ENCODE measurements around the gene TBX15. TPM values are rescaled to one million over a fixed set of nuclear protein-coding genes. Genes with fewer than 3 reads are reported as not detected.
A peak's percentile ranks its signal among the peaks of the same experiment; 100 is the strongest.

Gene TBX15
- total and polyA plus RNA-seq, 8 donors = 0.05 to 0.14 (median 0.09) TPM; not detected in 3

GRCh38 chr1:119009312-119009655 is 21.1 kb upstream of the TBX15 start:
- intact Hi-C loops (cut with DNase I) = loop anchor here in 1 of 3 donors (10.0 kb wide), 1 partner anchor 854 kb away; no protein-coding TSS in a partner anchor
- Histone ChIP-seq H3K27me3 (peaks cover 0 to 32% (median 11%) of the 10 kb centered on the region in 4 donors), H3K36me3 (no peaks in the 10 kb centered on the region), H3K27ac (no peak overlapping the region), H3K9me3 (no peaks in the 10 kb centered on the region), H3K4me3 (no peak overlapping the region), H3K4me1 (peaks cover 0 to 15% (median 7%) of the 10 kb centered on the region in 3 donors)
- TF ChIP-seq CTCF (IDR thresholded peaks at IDR 0.05) = no peak
- no peak for DNase-seq
- no peak for FAIRE-seq
- ATAC-seq = no peak
- 15 to 18% methylated on average over 2 of the region's 2 CpGs for WGBS, 2 donors

- no peak overlapping the region for H3K27ac ChIP-seq
- DNase-seq (peak in 2 of 6 donors; percentile 24 to 52), ATAC-seq (peak; percentile 70 to 90 (median 84)), FAIRE-seq (peak; percentile 13)
- no peaks in the 10 kb centered on the region for H3K9me3 ChIP-seq
- H3K4me3 ChIP-seq = peak overlapping the region in 2 of 4 donors; percentile 12 to 35
- 5 to 8% methylated on average over 22 of the region's 22 CpGs for WGBS, 2 donors
- intact Hi-C loops (cut with DNase I) = loop anchor here in 1 of 3 donors (10.0 kb wide), 1 partner anchor 854 kb away; no protein-coding TSS in a partner anchor
- TF ChIP-seq CTCF (IDR thresholded peaks at IDR 0.05) = peak; percentile 22 to 50 (median 37)
- no peaks in the 10 kb centered on the region for H3K36me3 ChIP-seq
- peaks cover 0 to 15% (median 7%) of the 10 kb centered on the region in 3 donors for H3K4me1 ChIP-seq
- peaks cover 0 to 38% (median 11%) of the 10 kb centered on the region in 4 donors for H3K27me3 ChIP-seq
These were observed 20.6 kb upstream of the TBX15 start for GRCh38 chr1:119008483-119009311.

- no peaks in the 10 kb centered on the region for H3K9me3 ChIP-seq
- peak overlapping the region in 2 of 4 donors; percentile 12 to 35 for H3K4me3 ChIP-seq
- no peaks in the 10 kb centered on the region for H3K36me3 ChIP-seq
- ATAC-seq (peak; percentile 54 to 62 (median 56)), FAIRE-seq (no peak), DNase-seq (peak in 1 of 6 donors; percentile 62)
- no peak overlapping the region for H3K27ac ChIP-seq
- 5 to 8% methylated on average over 61 of the region's 61 CpGs for WGBS, 2 donors
- TF ChIP-seq CTCF (IDR thresholded peaks at IDR 0.05) = no peak
- intact Hi-C loops (cut with DNase I) = loop anchor here in 1 of 3 donors (10.0 kb wide), 1 partner anchor 853 kb away; no protein-coding TSS in a partner anchor
- peaks cover 0 to 38% (median 11%) of the 10 kb centered on the region in 4 donors for H3K27me3 ChIP-seq
- H3K4me1 ChIP-seq = peaks cover 0 to 15% (median 7%) of the 10 kb centered on the region in 3 donors
These were observed 19.7 kb upstream of the TBX15 start for GRCh38 chr1:119007670-119008482.

- H3K4me1 ChIP-seq = peaks cover 0 to 15% (median 7%) of the 10 kb centered on the region in 3 donors
- FAIRE-seq (no peak), ATAC-seq (peak in 1 of 4 donors; percentile 27), DNase-seq (peak in 1 of 6 donors; percentile 57)
- peaks cover 0 to 42% (median 11%) of the 10 kb centered on the region in 4 donors for H3K27me3 ChIP-seq
- peak overlapping the region in 1 of 4 donors; percentile 35 for H3K4me3 ChIP-seq
- no peak for TF ChIP-seq CTCF (IDR thresholded peaks at IDR 0.05)
- intact Hi-C loops (cut with DNase I) = loop anchor here in 1 of 3 donors (10.0 kb wide), 1 partner anchor 853 kb away; no protein-coding TSS in a partner anchor
- no peaks in the 10 kb centered on the region for H3K36me3 ChIP-seq
- no peak overlapping the region for H3K27ac ChIP-seq
- H3K9me3 ChIP-seq = no peaks in the 10 kb centered on the region
- WGBS, 2 donors = 3 to 8% methylated on average over 22 of the region's 22 CpGs
These were observed 19.2 kb upstream of the TBX15 start for GRCh38 chr1:119007339-119007669.

All from pancreas (tissue), 10 donors.